Measurements from ENCODE around the gene NINJ1.

DNA sequence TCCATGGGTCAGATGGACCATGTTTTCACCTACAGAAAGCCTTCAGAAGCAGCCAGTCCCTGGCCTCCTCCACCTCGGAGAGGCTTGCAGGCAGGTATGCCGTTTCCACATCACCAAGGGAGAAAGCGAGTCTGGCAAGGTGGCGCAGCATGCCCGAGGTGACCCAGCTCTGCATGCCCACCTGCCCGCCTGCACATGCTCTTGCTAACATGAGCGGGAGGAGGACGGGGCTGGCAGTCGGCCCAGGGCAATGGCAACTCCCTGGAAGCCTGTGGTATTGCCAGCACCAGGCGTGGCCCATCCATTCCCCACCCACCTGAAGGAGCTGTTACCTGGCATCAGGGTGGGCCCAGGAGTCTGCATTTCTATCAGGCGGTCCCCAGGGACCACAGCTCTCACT lies 3.3 kb upstream of the NINJ1 start:
- TF ChIP-seq, protein P1, sequence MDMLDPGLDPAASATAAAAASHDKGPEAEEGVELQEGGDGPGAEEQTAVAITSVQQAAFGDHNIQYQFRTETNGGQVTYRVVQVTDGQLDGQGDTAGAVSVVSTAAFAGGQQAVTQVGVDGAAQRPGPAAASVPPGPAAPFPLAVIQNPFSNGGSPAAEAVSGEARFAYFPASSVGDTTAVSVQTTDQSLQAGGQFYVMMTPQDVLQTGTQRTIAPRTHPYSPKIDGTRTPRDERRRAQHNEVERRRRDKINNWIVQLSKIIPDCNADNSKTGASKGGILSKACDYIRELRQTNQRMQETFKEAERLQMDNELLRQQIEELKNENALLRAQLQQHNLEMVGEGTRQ (IDR thresholded peaks at IDR 0.05; ENCODE audit: borderline replicate concordance, low read depth, low read length): no peak
- TF ChIP-seq, protein P2, sequence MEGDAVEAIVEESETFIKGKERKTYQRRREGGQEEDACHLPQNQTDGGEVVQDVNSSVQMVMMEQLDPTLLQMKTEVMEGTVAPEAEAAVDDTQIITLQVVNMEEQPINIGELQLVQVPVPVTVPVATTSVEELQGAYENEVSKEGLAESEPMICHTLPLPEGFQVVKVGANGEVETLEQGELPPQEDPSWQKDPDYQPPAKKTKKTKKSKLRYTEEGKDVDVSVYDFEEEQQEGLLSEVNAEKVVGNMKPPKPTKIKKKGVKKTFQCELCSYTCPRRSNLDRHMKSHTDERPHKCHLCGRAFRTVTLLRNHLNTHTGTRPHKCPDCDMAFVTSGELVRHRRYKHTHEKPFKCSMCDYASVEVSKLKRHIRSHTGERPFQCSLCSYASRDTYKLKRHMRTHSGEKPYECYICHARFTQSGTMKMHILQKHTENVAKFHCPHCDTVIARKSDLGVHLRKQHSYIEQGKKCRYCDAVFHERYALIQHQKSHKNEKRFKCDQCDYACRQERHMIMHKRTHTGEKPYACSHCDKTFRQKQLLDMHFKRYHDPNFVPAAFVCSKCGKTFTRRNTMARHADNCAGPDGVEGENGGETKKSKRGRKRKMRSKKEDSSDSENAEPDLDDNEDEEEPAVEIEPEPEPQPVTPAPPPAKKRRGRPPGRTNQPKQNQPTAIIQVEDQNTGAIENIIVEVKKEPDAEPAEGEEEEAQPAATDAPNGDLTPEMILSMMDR (IDR thresholded peaks at IDR 0.05): no peak
- no peak for TF ChIP-seq TAF1 (IDR thresholded peaks at IDR 0.05; ENCODE audit: borderline replicate concordance, low read depth, low read length)

Data from SK-N-SH (cell line).